Activated CD8-positive, alpha-beta memory T cell treated with anti-CD3 and anti-CD28 coated beads, Interleukin-2, amount 50 U/mL, for 48 hours (primary cell): ENCODE results near the gene WDR86.

ENCODE experiments used
- DNase-seq: peaks from one replicate; pipeline ENCODE4 v3.0.0-alpha.2; 2020

Gene WDR86

DNA sequence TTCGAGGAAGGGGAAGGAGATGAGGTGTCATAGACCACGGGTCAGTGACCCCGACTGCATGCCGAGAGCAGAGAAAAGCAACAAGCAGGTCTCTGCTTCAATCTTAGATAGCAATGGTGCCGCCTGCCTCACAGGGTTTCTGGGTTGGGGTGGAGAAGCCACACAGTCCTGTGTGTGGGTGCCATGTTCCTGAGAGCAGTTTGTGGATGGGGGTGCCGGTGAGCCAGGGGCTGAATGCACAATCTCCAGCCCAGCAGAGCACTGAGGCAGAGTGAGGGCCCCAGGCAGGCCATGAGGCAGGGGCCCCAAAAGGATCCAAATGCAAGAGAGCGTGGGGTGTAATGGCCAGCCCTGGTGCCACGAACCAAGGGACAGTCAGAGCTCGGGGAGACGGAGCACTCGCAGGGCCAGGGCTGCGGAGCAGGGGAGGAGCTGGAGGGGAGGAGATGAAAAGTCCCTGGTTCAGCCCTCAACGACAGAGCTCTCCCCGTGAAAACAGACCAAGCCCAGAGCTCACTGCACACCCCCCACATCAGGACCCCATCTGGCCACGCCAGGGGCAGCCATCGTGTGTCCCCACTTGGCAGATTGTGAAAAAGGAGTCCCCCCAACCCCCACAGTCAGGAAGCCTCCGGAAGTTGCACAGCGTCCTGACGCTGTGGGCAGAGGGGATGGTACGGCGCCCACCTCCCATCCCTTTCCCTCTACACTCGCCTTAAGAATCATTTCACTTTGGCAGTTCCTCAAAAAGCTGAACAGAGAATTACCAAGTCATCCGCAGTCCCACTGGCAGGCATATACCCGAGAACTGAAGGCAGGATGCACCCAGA, 19.9 kb downstream of the WDR86 start:
- no peak for DNase-seq

DNA sequence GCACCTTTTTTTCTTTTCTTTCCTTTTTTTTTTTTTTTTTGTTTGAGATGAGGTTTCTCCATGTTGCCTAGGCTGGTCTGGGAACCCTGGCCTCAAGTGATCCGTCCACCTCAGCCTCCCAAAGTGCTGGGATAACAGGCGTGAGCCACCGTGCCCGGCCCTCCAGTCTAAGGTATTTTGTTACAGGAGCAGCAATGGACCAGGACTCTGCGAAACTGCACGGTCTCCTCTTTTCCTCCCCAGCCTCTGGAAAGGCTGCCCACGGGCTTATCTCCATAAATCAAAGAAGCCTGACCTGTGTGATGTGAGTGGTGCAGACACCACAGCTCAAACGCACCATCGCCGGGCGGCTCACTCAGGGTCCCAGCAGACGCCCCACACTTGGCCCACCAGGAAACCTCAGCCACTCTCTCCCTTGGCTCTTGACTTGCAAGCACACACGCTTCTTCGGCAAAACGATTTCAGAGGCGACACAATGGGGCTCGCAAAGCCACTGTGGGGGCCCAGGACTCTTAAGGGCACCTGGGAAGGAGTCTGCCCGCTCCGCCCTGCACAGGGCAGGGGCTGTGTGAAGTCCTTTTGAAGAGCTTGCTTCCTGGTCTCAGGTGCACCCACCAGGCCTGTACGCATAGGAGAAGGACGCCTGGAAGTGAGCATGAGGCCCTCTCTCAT, 20.6 kb downstream of the WDR86 start:
- no peak for DNase-seq

DNA sequence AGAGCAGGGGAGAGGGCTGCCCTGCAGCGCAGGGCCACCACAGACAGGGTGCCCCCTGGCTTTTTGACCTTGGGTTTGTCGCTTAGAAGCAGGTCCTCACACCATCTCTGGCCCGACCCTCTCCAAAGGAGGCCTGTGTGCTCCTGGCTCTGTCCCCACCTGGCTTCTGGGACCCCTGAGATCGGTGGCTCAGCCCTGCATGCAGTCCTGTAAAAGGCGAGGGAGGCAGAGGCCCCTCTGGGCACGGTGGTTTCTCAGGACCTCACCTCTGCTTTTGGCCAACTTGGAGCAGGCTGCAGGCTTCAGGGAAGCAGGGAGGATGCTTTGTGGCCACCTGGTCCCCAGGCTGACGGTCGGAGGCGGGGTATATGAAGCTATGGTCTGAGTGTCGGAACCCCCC, 21.4 kb downstream of the WDR86 start:
- no peak for DNase-seq

DNA sequence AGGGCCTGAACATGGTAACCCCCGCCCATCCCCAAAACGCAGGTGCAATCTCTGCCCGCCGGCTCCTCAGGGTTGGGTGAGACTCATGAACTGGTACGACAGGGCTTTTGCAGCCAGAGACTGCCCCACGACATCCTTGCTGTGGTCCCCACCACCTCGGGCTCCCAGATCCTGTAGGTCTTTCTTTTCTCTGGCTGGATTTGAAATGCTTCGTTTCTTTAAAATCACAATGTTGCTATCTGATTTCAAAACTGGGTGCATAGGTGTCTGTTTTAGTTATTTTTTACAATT, 21.9 kb downstream of the WDR86 start:
- no peak for DNase-seq

DNA sequence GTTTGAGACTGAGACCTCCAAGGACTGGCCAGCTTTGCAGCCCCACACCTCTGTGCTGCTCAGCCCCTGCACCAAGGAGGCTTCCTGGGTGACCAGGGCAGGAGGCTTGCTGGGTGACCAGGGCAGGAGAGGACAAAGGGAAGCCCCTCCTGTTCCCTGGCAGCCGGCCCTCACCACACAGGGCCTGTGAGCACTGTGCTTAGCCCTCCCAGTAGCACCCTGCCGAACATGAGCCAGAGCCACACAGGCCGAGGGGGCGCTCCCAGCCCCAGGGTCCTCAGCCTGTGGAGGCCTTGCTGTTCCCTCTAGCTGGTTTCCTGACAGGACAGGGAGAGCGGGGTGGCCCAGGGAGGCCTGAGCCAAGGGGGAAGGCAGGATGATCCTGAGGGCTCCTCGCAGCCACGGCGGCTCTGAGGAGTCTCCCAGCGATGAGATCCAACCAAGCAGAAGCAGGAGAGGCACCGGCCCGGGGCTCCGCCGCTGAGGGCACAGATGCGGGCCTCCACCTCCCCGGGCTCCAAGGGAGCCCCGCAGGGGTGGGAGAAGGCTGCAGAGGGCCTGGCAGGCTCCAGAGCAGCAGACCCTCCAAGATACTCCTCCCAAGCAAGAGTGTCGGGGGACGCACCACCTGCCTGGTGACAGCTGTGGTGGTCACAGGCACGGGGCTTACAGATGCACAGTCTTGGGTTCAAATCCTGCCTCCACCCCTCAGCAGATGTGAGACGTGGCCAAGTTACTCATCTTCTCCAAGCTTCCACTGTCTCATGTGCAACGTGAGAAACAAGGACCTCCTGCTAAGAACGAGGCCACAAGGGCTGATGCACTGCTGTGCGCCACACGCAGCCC, 22.5 kb downstream of the WDR86 start:
- no peak for DNase-seq

DNA sequence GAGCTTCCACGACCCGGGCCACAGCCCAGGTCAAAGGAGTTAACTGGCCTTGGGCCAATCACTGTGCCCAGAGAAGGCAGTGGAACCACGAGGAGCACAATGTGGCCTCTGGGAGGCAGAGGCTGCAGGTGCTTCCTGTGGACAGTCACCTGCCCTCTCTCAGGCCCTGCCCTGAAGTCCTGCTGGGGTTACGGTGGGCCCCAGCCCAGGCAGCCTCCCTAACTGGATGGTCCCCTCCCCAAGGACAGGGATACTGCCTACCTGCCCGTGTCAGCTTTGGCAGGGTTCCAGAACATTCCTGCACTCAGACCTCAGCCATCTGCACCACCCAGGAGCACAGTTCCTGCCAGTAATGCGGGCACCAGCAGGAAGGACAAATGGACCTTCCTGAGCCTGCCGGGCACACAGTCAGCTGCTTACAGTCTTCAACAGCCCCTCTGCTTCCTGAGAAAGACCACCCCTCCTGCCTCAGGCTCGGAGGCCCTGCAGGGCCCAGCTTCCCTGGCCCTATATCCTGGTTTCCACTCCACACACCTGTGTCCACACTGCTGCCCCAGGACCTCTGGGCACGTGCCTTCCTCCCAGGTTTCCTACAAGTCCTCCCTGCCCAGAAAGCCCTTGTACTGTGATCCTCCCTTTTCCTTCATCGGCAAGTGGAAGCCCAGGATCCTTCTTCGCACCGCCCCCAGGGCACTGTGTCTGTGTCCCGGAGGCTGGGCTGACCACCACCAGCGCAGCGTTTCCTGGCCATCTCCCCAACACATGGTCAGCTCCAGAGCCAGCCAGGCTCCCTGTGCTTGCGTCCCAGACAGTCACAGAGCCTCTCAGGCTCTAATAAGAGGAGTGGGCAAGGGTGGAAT, 23.3 kb downstream of the WDR86 start:
- no peak for DNase-seq

DNA sequence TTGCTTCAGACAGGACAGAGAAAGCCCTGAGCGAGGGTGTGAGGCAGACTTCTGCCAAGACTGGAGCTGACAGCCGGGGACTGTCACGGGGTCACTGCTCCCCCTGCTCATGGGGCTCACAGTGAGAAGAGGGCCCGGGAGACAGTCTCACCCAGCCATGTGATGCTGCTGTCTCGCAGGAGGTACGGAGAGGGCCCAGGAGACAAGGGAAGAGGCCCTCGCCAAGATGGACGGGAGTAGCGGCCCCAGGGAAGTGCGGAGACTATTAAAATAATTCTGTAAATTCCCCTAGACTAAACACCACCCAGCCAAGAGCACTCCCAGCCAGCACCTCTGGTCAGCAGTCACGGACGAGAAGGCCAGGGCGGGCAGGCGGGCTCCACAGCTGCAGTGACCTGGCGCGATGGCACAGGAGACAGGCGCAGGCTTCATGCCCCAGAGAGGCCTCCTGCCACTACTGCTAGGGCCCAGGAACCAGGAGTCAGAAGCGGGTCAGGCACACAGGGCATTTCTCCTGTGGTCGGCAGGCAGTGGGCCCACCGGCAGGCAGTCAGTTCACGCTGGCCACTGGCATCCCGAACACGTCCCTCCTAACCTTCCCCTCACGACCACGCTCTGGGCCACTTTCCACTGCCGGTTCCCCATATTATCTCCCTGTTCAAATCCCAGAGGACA, 24.1 kb downstream of the WDR86 start:
- DNase-seq = no peak

DNA sequence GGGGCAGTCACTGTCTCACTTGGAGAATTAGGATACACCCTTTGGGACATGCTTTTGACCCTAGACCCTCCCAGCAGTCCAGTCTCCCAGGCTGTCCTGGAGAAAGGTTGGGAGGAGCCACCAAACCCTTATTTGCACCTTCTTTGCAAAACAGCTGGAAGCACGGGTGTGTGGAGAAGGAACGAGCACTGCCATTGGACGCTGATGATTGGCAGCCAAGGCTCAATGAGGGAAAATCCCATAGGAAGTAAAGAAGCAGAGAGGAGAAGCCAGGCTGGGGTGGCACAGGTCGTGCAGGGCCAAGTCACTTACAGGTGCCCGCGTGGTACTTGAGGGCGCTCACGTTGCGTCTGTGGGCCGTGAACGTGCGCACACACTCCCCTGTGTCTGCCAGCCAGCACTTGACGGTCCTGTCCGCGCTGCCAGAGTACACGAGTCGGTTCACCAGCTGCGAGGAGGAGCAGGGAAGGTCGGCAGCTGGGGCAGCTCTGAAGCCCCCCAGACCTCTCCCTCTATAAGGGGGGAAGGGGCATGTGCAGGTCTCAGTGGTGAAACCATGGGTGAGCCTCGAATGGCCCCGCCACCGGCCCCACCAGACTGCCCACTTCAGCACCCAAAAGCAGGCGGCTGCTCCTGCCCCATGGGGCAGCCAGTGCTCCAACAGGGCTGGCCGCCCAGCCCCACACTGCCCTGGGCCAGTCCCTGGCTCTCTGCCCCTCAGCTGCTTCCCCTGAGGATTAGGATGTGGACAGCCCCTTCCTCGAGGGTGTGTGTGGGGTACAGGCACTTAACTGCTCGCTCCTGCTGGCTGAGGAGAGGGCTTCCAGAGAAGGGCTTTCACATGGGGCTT, 24.8 kb downstream of the WDR86 start:
- DNase-seq = no peak

DNA sequence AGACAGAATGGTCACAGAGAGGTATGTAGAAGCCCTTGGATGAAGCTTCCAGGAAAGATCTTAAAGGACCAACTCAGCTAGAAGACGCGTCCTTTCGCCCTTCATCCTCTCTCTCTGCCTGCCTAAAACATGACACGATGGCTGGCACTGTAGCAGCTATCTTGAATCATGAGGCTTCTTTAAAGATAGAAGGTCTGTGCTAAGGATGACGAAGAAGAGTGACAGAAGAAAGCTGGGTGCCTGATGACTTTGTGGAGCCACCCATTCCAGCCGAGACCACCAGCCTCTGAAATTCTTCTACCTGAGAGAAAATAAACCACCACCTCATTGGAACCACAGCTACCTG, 25.5 kb downstream of the WDR86 start:
- DNase-seq = no peak

DNA sequence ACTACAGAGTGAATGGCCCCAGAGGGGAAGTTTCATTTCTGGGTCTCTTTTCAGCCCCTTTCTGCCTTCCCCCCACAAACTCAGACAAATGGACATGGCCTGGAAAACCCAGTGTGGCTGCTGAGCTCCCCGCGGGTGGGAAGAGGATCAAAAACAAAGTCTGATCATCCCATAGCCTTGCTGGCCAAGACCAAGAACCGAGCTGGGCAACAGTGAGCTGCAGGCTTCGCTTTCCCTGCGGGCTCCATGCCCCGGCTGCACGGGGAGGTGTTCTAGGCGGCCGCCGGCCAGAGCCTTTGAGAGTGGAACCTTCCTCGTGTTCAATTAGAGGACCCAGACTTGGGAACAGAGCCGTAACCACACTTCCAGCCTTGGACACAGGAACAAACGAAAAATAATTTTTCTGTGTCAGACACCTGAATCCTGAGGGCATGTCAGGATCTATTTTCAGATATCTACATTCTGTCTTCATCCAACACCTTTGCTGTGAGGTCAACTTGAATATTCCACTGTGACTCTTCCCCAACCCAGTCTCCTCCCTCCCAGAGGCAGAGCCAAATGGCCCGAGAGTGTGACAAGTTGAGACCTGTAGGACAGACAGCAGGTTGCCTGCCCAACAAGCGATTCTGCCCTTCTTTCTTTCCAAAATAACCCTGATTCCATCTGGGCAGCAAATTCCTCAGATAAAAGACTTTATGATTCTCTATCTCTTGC, 26.0 kb downstream of the WDR86 start:
- DNase-seq = no peak

DNA sequence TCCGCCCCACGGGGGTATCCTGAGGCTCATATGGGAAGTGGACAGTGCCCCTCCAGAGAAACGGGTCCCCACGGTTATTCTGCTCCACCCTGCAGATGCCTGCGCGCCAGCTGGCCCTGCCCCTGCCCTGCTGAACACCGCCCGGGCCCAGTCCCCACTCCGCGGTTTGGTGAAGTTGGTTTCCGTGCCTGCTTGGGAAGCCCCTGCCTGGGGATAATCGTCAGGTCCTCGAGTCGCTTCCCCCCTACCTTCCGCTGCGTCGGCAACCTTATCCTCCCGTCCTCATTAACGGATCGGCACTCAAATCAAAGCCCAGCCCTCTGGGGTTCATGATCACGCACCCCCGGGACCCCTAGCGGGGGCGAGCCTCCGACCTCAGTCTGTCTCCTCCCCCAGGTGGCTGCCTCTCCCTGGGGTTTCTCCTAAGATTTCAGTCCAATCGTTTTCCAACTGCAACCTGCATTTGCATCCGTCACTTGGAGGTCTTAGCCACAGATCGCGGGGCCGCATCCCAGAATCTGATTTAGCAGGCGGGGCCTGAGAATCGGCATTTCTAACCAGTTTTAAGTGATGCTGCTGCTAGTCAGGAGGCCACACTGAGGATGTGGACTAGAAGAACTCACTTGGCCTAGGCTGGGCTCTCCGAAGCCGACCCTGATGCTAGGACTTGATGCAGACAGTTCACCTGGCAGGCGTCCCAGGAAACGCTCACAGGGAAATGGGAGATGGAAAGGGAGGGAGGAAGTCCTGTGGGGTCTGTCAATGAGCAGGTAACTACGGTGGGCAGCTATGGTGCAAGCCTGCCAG, 27.6 kb downstream of the WDR86 start:
- DNase-seq = no peak

DNA sequence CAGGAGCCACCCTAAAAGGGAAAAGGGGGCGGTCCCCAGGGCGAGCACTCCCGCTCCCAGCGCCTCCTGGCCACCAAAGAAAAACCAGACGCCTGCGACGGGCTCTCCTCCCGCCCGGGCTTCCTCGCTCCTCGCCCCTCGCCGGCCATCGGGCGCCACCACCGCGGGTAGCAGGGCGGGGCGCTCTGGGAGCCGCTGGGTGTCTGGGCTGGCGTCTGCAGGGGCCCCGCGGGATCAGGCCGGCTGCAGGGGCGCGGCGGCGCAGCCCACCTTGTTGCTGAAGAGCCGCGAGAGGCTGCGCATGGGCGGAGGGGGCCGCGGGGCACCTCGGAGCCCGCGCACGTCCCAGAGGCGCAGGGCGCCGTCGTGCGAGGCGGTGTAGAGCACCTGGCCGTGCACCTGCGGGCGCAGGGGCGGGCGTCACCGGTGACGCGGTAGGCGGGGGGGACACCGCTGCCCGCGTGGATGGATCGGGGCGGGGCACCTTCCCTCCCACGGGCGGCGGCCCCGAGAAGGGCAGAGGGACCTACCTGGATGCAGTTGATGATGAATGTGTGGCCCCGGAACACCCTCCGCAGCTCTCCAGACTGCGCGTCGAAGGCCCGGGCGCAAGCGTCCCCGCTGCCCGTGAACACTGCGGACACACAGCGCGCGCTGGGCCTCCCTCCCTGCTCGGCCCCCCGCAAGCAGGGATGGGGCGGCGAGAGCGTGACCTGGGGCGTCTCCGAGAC, 28.3 kb downstream of the WDR86 start:
- DNase-seq = peak; percentile 59

DNA sequence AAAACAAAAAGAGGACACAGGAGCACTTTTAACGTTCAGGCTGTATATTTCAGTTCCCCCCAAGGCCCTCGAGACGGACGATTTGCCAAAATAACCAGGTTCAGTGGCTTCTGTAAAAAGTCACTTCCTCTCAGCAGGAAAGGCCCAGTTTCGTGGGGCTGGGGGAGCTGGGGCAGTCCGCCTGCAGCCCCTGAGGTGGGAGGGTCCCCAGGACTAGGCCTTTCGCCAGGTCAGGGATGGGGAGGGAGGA, 28.8 kb downstream of the WDR86 start:
- no peak for DNase-seq

DNA sequence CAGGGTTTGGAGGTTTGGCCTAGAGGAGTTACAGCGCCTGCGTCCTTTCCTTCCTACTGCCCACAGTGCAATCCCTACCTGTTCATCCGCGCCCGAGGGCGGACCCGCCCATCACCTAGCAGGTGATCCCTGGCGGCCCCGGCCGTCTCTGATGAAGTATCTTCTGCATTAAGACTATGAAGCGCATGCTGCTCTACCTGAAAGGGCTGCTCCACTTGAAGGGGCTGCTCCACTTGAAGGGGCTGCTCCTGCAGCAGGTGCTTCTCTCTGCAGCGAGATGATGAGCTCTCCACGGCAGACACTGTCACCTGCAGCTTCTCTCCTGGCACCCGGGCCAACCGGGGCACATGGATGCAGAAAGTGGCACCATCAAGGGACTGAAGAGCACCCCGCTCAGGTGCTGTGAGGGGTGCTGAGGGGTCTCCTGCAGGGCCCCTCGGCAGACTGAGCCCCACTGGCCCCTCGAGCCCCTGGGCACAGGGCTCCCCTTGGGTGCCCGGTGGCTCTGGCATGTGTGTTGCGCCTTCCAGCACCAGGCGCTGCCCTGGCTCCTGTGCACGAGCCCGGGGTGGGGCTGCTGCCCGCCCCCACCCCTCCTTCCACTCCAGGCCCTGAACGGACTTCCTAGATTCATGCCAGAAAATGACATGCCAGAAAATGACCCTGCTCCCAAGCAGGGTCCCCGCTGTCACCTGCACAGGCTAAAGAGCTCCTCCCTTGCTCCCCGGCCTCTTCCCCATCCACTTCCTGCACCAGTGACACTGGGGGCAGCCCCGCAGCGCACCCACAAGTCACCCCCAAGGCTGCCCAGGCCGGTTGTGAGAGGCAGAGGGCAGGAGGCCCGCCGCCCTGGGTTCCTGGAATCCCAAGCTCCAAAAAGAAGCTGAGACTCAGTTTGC, 29.4 kb downstream of the WDR86 start:
- DNase-seq = no peak

DNA sequence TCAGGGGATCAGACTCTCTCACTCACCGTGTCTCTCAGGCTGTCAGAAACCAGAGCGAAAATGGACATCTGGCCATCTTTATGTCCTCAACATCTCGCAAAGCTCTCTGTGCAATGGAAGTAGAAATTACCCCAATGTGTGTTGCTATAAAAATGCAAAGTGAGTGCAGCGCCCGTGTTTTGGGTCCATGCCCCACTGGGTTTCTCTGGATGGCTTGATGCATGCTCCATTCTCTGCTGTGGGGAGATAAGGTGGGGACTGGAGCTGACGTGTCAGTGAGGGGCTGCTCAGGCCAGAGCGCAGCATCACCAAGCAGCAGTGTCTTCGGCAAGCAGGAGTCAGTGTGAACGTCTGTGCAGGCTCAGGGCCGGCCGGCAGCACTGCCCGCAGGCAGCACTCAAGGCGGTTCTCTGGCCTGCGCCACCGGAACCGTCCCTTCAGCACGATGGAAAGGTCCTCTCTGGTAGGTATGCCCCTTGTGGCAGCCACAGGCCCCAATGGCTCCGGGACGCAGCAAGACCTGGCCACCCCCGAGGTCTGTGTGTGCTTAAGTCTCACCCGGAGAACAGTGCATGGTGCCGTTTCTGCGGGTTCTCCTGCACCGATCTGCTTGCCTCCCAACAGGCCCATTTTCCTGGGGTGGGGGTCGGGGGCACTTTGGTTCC, 30.2 kb downstream of the WDR86 start:
- DNase-seq = no peak

DNA sequence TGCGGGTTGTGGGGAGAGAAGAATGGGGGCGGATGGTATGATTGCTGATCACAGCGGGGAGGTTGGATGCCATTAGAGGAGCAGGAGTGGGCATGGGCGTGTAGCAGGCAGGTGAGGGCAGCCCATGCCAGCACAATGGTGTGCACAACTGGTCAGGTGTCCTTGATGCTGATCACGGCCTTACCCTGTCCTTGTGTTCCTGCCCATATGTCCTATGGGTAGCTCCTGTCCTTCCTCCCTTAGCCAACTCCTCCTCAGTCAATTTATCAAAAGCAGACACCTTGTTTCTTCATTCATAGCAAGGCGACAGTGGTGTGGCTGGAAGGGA, 30.7 kb downstream of the WDR86 start:
- DNase-seq = no peak

DNA sequence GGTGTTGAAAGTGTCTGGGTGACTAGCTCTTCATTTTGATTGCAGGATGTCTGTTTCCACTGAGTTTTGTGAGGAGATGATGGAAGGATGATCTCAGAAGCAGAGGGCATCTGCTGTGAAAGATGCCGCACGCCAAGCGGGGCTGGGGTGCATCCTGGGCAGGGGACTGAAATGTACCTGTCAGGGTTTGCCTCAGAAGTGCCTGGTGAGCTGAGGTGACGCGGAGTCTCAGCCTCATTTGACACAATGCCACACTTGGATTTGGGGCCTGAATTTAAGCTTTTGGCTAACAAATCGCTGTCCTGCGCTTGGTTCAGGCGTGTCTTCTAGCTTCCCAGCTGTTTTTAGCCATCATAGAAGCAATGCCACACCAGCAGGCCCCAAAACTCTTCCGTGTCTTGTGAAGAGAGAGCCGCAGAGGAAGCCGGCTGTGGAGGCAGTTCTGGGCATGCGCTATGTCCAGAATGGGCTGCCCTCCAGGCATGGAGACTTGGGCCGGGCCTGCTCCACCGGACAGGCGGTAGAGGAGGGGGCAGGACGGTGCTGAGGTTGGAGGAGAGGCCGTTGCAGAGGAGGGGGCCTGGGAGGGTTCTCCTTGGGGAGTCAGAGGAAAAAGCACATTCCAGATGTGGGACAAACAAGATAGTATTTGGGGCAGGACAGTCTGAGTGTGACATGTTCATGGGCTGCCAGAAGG, 31.2 kb downstream of the WDR86 start:
- no peak for DNase-seq
